Thyroid gland (tissue), 4 donors: ENCODE data around the gene ADAMTSL2. TPM values are rescaled to one million over a fixed set of nuclear protein-coding genes. Genes with fewer than 3 reads are reported as not detected.

ENCODE experiments used
- DNase-seq, 2 donors: peaks; one replicate each; pipeline ENCODE4 v3.0.0-alpha.2; 2019
- H3K27ac ChIP-seq, 3 donors: fragments of 200-600 bp; sonication (generic); 1 replicate in 2 of 3; 2 replicates in 1 of 3; pipeline ENCODE4 v1.5.1; 2016 to 2019; ENCODE audit warnings: mild to moderate bottlenecking in 1 of 3, moderate library complexity in 1 of 3
- H3K27me3 ChIP-seq: fragments of 200-600 bp; sonication (generic); one replicate; pipeline ENCODE4 v1.5.1; 2019
- H3K36me3 ChIP-seq, 2 donors: fragments of 200-600 bp; sonication (generic); one replicate each; pipeline ENCODE4 v1.5.1; 2016 to 2019
- H3K4me1 ChIP-seq, 2 donors: fragments of 200-600 bp; sonication (generic); one replicate each; pipeline ENCODE4 v1.5.1; 2017 to 2019
- H3K4me3 ChIP-seq, 3 donors: fragments of 200-600 bp; sonication (generic); replicated peaks in 1 of 3; 1 replicate in 2 of 3; 2 replicates in 1 of 3; pipeline ENCODE4 v1.5.1; 2016; ENCODE audit warnings: mild to moderate bottlenecking in 1 of 3
- H3K9me3 ChIP-seq: fragments of 200-600 bp; sonication (generic); one replicate; pipeline ENCODE4 v1.5.1; 2017
- CTCF ChIP-seq, 6 experiments: fragments of 200-600 bp in 3 of 6; fragments of 450-650 bp in 3 of 6; sonication (generic) in 3 of 6; IDR thresholded peaks; one replicate each; pipeline ENCODE4 v1.5.1; 2016 to 2019; ENCODE audit warnings: antibody characterized with exemption in 6 of 6, mild to moderate bottlenecking in 2 of 6, inconsistent platforms in 1 of 6, moderate library complexity in 1 of 6
- POLR2A ChIP-seq, 2 donors: fragments of 450-650 bp; IDR thresholded peaks; one replicate each; pipeline ENCODE4 v1.6.1; 2017; ENCODE audit warnings: antibody characterized with exemption in 2 of 2, mild to moderate bottlenecking in 2 of 2, moderate library complexity in 1 of 2
- WGBS, 2 donors: methylation state at CpG; one replicate each; pipeline ENCODE4 v1.1.5; 2017; 5-methylcytosine and 5-hydroxymethylcytosine counted together
- intact Hi-C: fragments of 100-400 bp; cut with DNase I; formaldehyde crosslinking; loops from one replicate; pipeline ENCODE4 v1.15.1; 2023
- total RNA-seq, 4 donors: library from RNA; depleted of rRNA; stranded (reverse); fragments of >200 nt; gene quantifications; one replicate each; pipeline ENCODE4 v1.2.3, GENCODE V29; 2016

Gene ADAMTSL2
- total RNA-seq, 4 donors from 2014 or later: 2.4 to 9.3 (median 8.7) TPM

- Histone ChIP-seq H3K27ac (no peak overlapping the region), H3K9me3 (no peaks in the 10 kb centered on the region), H3K4me1 (peaks cover 0 to 21% of the 10 kb centered on the region in 2 donors), H3K27me3 (no peaks in the 10 kb centered on the region), H3K36me3 (no peaks in the 10 kb centered on the region), H3K4me3 (no peak overlapping the region)
- intact Hi-C loops: no loop called here
- WGBS, 2 donors: 49 to 58% methylated on average over 23 of the region's 23 CpGs
- TF ChIP-seq CTCF (IDR thresholded peaks at IDR 0.05) (no peak), POLR2A (IDR thresholded peaks at IDR 0.05) (no peak)
- no peak for DNase-seq
Measured at GRCh38 chr9:133576031-133576874, 41.7 kb downstream of the ADAMTSL2 start.

- WGBS, 2 donors: 50 to 65% methylated on average over 32 to 34 of the region's 34 CpGs
- no peaks in the 10 kb centered on the region for H3K27me3 ChIP-seq
- no peak overlapping the region for H3K27ac ChIP-seq
- no peak for DNase-seq
- H3K4me1 ChIP-seq: peaks cover 0 to 21% of the 10 kb centered on the region in 2 donors
- no peaks in the 10 kb centered on the region for H3K36me3 ChIP-seq
- no peak overlapping the region for H3K4me3 ChIP-seq
- TF ChIP-seq CTCF (IDR thresholded peaks at IDR 0.05) (no peak), POLR2A (IDR thresholded peaks at IDR 0.05) (no peak)
- no peaks in the 10 kb centered on the region for H3K9me3 ChIP-seq
- intact Hi-C loops: no loop called here
Measured at GRCh38 chr9:133576875-133577736, 42.6 kb downstream of the ADAMTSL2 start.

- no peak overlapping the region for H3K27ac ChIP-seq
- H3K4me3 ChIP-seq: no peak overlapping the region
- H3K36me3 ChIP-seq: no peaks in the 10 kb centered on the region
- TF ChIP-seq CTCF (IDR thresholded peaks at IDR 0.05): no peak
- no peak for TF ChIP-seq POLR2A (IDR thresholded peaks at IDR 0.05)
- DNase-seq: no peak
- 79 to 83% methylated on average over 3 of the region's 3 CpGs for WGBS, 2 donors
- H3K9me3 ChIP-seq: no peaks in the 10 kb centered on the region
- intact Hi-C loops: no loop called here
- no peaks in the 10 kb centered on the region for H3K27me3 ChIP-seq
- peaks cover 0 to 15% of the 10 kb centered on the region in 2 donors for H3K4me1 ChIP-seq
Measured at GRCh38 chr9:133577737-133578112, 43.2 kb downstream of the ADAMTSL2 start.

GRCh38 chr9:133578524-133579441, 44.3 kb downstream of the ADAMTSL2 start:
- H3K9me3 ChIP-seq: no peaks in the 10 kb centered on the region
- no peaks in the 10 kb centered on the region for H3K27me3 ChIP-seq
- H3K27ac ChIP-seq: no peak overlapping the region
- no peak overlapping the region for H3K4me3 ChIP-seq
- H3K36me3 ChIP-seq: no peaks in the 10 kb centered on the region
- peaks cover 0 to 8% of the 10 kb centered on the region in 2 donors for H3K4me1 ChIP-seq
- WGBS, 2 donors: 60 to 66% methylated on average over 5 to 16 of the region's 41 CpGs
- no peak for TF ChIP-seq CTCF (IDR thresholded peaks at IDR 0.05)
- no peak for TF ChIP-seq POLR2A (IDR thresholded peaks at IDR 0.05)
- DNase-seq: no peak
- intact Hi-C loops: no loop called here
